Hippocampal formation (tissue), 2 donors: ENCODE data around the gene GRWD1.

Experiments
- DNase-seq, 2 donors: peaks; one replicate each; lab custom pipeline; 2025; lab: John Stamatoyannopoulos, UW

Gene GRWD1

DNA sequence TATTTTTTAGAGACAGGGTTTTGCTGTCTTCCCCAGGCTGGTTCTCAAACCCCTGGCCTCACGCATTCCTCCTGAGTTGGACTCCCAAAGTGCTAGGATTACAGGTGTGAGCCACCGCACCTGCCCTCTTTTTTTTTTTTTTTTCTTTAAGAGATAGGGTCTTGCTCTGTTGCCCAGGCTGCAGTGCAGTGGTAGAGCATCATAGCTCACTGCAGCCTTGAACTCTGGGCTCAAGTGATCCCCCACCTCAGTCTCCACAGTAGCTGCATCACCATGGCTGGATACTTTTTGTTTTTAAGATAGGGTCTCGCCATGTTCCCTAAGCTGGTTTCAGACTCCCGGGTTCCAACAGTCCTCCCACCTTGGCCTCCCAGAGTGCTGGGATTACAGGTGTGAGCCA lies 11.1 kb downstream of the GRWD1 start:
- no peak for DNase-seq

DNA sequence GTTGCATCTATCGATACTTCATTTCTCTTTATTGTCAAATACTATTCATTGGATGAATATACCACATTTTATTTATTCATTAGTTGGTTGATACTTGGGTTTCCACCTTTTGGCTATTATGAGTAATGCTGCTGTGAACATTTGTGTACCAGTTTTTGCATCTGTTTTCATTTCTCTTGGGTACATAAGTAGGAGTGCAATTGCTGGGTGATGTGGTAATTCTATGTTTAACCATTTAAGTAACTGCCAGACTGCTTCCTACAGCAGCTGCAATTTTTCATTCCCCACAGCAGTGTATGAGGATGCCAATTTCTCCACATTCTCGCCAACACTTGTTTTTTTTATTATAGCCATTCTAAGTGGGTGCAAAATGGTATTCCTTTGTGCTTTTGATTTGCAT lies 12.2 kb downstream of the GRWD1 start:
- DNase-seq = no peak

DNA sequence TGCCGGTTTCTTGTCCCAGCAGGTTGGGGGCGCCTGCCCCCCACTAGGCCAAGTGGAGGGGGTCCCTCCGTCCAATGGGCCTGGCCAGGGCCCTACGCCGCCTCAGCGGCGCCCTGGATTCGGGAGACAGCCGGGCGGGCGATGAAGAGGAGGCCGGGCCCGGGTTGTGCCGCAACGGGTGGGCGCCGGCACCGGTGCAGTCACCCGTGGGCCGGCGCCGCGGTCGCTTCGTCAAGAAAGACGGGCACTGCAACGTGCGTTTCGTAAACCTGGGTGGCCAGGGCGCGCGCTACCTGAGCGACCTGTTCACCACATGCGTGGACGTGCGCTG lies 15.8 kb downstream of the GRWD1 start:
- no peak for DNase-seq

DNA sequence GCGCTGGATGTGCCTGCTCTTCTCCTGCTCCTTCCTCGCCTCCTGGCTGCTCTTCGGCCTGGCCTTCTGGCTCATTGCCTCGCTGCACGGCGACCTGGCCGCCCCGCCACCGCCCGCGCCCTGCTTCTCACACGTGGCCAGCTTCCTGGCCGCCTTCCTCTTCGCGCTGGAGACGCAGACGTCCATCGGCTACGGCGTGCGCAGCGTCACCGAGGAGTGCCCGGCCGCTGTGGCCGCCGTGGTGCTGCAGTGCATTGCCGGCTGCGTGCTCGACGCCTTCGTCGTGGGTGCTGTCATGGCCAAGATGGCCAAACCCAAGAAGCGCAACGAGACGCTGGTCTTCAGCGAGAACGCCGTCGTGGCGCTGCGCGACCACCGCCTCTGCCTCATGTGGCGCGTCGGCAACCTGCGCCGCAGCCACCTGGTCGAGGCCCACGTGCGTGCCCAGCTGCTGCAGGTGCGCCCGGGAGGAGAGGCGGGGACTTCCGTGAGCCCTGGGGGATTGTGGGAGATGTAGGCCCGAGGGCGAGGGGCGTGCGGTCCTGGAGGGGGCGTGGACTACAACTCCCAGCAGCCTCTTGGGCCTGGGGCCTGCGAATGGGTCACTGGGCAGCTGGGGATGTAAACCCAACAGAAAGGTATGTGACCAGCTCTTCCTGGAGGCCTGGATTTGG lies 16.3 kb downstream of the GRWD1 start:
- no peak for DNase-seq

DNA sequence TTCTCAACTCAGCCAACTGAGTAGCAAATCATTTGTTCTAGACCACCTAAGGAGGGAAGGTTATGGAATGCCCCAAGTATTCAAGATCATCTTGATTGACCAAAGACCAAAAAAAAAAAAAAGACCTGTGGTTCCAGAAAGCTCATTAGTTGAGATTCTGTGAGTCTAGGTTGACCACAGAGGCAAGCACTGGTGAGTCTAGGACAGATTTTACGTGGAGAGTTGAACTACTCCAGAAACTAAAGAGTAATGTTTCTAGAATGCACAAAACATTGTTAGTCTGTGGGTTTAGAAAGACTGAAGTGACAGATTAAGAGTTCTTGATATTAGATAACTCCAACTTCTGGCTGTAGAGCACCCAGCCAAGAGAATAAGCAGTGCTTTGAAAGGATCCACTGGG lies 19.4 kb downstream of the GRWD1 start:
- no peak for DNase-seq

DNA sequence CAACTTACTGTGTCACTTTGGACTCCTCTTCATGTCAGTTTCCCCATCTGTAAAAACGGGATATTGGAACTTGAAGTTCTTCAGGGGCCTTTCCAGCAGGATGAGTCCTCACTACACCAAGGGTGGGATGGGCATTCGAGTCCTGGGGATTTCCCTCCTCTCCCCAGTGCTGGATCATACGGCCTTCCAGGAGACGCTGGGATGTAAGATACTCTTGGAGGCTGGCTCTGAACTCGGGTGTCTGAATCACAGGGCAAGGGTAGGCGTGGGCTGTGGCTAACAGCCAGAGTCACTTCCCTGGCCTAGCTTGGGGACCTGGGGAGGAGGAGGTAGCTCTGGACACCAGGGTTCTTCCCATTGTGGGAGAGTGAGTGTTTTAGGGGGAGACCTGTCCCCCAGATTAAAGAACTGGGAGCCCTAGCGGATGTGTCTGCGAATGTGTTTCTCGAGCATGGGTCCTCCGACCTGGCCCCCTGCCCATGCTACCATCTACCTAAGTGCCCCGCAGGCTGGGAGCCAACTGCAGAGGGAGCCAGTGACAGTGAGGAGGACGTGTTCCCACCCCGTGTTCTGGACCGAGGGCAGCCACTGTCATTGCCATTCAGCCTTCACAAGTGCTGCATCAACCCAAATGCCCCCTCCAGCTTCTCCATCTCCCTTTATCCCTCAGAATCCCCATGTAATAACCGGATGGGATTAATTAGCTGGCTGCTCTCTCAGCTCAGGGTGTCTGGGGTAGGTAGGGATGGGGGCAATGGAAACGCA lies 21.0 kb downstream of the GRWD1 start:
- no peak for DNase-seq

DNA sequence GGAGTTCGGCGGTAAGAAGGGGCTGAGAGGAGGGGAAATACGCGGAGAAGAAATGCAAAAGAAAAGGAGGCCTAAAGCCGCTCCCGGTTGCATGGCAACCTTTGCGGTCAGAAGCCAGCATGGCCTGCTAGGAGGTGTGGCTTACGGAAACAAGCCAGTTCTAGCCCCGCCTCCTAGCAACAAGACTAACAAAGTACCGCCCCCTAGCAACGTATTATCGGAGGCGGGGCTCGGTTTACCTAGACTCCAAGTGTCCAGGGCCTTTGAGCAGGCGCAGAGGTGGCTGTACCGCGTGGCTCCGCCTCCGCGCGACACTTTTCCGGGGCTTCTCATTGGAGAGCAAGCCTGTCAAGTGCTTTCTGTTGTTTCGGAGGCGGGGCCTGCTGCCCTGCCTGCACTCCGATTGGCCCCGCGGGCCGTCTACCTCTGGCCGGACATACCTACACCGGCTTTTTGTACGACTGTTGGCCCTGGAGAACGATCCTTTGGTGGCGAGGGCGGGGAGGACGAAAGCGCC lies 23.0 kb downstream of the GRWD1 start:
- peak; percentile 100 for DNase-seq

DNA sequence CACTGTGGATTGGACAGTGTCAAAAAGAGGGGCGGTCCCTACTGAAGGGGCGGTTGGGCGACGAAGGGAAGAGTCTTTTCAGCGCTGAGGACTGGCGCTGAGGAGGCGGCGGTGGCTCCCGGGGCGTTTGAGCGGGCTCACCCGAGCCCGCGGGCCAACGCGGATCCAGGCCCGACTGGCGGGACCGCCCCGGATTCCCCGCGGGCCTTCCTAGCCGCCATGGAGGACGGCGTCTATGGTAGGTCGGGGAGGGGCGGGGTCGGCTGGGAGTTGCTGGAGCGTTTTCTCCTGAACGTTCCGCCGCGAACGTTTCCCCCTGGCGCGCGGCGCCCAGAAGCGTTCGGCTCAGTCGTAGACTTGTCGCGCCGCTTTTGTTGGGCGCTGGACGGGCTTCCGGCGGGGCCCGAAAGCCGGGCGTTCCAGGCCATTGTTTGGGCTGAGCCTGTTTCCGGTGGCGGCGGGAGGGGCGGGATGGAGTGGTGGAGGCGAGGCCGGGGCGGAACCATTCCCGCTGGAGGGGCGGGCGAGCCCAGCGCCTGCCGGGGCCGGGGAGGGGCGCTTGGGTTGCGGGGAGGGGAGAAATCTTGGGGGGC lies 23.6 kb downstream of the GRWD1 start, which contains the start of gene CYTH2:
TSS of gene CYTH2 (plus strand) at position 81 of the 593 bp plus-strand sequence. CDS start at position 220, 139 bp downstream.
- DNase-seq = peak; percentile 61 to 79

DNA sequence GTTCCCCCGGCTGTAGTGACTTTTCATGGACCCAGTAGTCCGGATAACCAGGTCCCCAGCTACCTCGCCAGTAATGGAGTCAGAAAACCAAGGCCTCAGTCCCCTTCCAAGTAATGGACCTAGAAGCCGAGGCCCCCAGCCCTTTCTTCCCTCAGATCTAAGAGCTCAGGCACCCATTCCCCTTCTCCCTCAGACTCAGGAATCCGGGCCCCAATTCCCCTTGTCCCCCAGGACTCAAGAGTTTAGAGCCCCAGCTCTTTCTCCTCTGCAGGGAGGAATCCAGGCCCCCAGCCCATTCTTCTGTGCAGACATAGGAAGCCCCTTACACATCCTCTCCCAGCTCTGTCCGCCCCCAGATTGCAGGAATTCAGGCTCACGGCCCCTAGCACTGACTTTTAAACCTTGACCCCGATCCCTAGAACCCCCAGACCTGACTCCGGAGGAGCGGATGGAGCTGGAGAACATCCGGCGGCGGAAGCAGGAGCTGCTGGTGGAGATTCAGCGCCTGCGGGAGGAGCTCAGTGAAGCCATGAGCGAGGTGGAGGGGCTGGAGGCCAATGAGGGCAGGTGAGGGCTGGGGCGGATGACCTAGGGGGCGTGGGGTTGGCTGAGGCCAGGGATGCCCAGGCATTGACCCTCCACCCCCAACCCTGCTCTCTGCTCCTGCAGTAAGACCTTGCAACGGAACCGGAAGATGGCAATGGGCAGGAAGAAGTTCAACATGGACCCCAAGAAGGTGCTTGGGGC lies 24.3 kb downstream of the GRWD1 start:
- no peak for DNase-seq

DNA sequence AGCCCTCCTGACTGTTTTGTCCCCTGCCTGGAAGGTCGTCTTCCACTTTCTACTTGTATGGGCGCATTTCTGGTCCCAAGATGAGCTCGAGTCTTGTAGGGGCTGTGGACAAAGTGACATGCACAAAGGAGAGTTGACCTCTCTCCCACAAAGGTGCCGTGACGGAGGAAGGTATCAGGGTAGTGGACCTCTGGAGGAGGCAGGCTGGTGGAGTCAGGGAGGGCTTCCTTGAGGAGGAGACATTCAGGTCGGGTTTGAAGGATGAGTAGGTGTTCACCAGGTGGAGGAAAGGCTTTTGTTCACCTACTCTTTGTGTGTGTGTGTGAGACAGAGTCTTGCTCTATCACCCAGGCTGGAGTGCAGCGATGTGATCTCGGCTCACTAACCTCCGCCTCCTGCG lies 25.1 kb downstream of the GRWD1 start:
- no peak for DNase-seq

DNA sequence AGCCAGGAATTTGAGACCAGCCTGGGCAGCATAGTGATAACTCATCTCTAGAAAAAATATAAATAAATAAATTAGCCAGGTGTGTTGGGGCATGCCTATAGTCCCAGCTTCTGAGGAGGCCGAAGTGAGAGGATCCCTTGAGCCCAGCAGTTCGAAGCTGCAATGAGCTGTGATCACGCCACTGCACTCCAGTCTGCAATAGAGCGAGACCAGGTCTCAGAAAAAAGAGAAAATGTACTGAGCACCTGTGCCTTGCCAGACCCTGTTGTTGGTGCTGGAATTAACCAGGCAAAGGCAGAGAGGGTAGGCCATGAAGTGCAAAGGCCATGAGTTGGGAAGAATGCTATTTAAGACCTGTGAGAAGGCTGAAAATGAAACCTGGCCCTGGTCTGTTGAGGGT lies 26.1 kb downstream of the GRWD1 start:
- DNase-seq = no peak

DNA sequence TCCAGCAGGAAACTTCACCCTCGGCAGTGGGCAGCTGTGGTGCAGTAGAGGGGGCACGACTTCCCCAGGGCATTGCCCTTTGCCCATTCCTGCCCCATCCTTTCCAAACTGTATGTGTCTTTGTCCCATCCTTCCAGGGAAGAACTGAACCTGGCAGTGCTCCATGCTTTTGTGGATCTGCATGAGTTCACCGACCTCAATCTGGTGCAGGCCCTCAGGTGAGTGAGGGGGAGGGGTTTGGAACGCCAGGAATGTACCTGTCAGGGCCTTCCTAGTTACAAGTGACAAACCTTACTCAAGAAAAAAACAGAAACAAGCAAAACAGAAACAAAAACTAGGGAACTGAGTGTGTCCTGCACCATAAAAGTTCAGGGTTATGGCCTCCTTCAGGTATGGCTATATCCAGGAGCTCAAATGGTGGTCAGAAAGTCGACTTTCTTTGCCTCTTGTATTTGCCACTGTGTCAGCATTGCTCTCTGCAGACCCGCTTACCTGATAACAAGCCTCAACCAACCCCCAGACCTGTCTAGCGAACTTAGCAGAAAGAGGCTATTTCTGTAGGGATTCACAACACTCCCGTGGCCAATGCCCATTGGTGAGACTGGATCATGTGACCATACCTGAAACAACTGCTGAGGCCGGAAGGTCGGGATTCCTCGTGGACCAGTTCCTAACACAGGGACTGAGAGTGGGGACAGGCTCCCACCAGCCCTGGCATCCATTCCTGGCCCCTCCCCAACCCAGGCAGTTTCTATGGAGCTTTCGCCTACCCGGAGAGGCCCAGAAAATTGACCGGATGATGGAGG lies 27.6 kb downstream of the GRWD1 start:
- no peak for DNase-seq

DNA sequence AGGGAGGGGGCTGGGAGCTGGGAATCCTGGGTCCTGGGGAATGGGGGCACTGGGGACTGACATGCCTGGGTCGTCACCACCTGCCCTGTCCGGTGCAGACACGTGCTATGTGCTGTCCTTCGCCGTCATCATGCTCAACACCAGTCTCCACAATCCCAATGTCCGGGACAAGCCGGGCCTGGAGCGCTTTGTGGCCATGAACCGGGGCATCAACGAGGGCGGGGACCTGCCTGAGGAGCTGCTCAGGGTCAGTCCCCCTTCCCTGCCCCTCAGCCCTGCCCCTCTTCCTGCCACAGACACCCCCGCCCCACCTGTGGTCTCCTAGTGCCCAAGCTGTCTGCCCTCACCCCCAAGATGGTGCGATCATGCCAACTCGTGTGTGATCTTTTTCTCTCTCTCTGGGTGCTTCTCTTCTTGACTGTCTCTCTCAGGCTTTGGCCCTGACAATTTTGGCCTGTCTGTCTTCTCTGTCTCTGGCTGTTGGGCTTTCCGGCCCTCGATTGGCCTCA lies 28.4 kb downstream of the GRWD1 start:
- DNase-seq = no peak

DNA sequence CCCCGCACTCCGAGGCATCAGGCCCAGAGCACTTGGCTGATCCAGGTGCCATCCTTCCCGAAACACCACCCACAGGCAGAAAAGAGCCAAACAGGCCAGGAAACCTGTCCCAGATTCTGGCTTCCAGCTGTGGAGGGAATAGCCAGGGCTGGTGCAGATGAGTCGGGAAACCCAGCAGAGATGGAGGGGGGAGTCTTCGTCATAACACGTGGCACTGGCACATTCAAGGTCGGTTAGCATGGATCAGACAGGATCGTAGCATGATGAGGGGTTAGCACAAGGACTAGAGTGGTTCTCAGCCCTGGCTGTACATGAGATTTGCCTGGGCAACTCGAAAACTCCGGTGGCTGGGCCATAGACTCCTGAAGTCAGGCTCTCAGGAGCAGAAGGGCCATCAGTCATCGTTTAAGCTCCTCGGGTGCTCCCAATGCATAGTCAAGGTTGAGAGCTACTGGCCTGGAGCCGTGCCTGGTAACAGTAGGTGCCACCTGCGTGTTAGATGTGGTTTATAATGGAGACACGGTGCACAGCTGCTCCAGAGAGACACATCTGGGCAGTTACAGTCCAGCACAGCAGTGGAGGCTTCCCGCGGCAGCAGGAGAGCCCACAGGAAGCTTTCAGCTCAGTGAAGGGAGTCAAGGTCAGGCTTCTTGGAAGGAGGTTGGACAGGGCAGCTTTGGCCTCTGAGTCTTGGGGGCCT lies 29.7 kb downstream of the GRWD1 start:
- DNase-seq = no peak

DNA sequence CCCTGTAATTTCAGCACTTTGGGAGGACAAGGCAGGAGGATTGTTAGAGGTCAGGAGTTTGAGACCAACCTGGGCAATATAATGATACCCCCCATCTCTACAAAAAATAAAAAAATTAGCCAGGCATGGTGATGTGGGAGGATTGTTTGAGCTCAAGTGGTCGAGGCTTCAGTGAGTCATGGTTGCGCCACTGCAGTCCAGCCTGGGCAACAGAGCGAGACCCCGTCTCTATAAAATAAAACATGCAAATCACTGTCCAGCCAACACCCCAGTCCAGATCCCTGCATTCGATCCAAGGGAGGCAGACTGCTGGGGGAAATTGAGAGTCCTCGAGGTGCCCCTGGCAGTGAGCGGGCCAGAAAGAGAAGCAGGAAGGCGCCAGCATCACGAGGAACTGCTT lies 30.4 kb downstream of the GRWD1 start:
- DNase-seq = no peak

DNA sequence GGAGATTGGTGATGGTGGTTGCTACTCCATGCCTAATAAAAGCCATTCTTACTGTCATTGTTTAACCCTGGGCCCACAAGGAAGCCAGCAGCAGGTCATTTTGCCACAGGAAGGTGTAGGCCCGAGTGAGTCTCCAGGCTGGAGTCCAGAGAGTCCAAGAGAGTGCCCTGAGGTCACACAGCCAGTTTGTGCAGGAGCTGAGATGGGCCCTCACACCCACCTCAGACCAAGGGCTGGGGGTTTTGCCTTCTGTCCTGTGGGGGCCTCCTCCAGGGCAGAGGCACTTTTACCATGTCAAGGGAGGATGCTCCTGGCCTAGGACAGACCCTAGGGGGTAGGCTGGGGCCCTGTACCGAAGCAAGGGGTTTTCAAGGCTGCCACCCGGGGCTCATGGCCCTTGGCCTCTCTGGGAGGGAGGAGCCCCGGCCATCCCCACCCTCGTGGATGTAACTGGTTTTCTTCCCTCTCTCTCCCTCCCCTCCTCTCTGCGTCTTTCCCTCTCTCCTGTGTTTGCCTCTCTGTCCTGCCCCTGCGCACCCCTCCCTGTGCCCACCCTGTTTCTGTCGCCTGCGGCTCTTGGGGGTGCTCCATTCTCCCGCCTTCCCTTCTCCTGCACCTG lies 31.4 kb downstream of the GRWD1 start:
- DNase-seq = no peak

DNA sequence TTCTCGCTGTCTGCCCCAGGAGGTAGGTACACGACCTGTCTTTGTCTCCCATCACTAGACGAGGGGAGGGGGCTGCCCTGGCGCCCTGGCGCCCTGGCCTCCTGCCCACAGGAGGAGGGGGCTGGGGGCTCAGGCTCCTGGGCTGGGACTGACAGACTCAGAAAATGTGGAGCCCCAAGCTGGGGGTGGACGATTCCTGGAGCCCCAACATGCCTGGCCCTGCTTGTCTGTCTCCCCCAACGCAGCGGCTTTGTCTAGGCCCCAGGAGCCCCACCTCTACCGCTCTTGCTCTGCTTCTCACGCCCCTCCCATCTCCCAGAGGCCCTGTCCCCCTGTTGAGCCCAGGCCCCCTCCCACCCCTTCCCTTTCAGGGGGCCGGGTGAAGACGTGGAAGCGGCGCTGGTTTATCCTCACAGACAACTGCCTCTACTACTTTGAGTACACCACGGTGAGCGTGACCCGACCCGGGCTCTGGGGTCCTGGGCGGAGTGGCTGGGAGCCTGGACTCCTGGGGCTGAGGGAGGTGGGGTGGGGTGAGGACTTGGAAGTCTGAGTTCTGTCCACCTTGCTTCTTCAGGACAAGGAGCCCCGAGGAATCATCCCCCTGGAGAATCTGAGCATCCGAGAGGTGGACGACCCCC lies 32.0 kb downstream of the GRWD1 start:
- DNase-seq = no peak

DNA sequence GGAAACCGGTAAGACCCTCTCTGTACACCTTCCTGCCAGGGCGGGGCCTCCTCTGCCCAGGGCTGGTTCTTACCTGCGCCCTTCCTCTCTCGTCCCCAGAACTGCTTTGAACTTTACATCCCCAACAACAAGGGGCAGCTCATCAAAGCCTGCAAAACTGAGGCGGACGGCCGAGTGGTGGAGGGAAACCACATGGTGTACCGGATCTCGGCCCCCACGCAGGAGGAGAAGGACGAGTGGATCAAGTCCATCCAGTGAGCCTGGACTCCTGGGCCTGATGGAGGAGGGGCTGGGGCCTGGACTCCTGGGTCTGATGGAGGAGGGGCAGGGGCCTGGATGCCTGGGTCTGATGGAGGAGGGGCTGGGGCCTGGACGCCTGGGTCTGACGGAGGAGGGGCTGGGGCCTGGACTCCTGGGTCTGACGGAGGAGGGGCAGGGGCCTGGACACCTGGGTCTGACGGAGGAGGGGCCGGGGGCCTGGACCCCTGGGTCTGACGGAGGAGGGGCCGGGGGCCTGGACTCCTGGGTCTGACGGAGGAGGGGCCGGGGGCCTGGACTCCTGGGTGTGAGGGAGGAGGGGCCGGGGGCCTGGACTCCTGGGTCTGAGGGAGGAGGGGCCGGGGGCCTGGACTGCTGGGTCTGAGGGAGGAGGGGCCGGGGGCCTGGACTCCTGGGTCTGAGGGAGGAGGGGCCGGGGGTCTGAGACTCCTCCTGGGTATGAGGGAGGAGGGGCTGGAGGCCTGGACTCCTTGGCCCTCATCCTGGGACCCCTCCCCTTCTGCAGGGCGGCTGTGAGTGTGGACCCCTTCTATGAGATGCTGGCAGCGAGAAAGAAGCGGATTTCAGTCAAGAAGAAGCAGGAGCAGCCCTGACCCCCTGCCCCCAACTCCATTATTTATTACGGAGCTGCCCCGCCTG lies 32.8 kb downstream of the GRWD1 start:
- DNase-seq = no peak

DNA sequence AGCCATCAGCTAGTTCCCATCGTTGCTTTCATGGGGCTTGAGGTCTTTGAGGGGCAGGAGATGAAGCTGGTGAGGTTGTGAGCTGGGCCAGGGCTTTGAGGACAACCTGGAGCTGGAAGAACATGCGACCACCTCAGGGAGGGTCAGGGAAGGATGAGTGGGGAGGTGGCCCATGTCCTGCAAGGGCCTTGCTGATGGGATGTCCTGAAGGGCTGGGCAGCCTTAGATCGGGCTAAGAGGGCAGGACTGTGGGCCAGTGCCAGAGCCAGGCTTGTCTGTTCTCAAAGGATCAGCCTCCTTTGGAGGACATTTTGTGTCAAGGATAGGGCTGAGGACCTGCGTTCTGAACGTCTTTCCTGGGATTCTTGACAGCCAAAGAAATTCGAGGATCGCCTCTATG lies 33.9 kb downstream of the GRWD1 start:
- DNase-seq = no peak
